ENCODE measurements around the gene TRPV3. TPM values are rescaled to one million over a fixed set of nuclear protein-coding genes. Genes with fewer than 3 reads are reported as not detected.
"Not testable (repeated sequence)": the region's sequence is repeated elsewhere in the genome, so short reads cannot be mapped to it uniquely, and the experiment has no call there.

Gene TRPV3
- total and polyA plus RNA-seq, 8 donors, result 0.55 to 4.2 (median 1.9) TPM

GRCh38 chr17:3526971-3527370 lies 30.6 kb downstream of the TRPV3 start:
- Histone ChIP-seq H3K9me3 (no peaks in the 10 kb centered on the region), H3K4me3 (no peak overlapping the region), H3K4me1 (no peaks in the 10 kb centered on the region), H3K27me3 (peaks cover 0 to 36% of the 10 kb centered on the region in 2 donors), H3K36me3 (no peaks in the 10 kb centered on the region), H3K27ac (no peak overlapping the region)
- DNase-seq, result no peak
- TF ChIP-seq, protein P1, sequence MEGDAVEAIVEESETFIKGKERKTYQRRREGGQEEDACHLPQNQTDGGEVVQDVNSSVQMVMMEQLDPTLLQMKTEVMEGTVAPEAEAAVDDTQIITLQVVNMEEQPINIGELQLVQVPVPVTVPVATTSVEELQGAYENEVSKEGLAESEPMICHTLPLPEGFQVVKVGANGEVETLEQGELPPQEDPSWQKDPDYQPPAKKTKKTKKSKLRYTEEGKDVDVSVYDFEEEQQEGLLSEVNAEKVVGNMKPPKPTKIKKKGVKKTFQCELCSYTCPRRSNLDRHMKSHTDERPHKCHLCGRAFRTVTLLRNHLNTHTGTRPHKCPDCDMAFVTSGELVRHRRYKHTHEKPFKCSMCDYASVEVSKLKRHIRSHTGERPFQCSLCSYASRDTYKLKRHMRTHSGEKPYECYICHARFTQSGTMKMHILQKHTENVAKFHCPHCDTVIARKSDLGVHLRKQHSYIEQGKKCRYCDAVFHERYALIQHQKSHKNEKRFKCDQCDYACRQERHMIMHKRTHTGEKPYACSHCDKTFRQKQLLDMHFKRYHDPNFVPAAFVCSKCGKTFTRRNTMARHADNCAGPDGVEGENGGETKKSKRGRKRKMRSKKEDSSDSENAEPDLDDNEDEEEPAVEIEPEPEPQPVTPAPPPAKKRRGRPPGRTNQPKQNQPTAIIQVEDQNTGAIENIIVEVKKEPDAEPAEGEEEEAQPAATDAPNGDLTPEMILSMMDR (IDR thresholded peaks at IDR 0.05), result no peak
- no peak for ATAC-seq
- intact Hi-C loops (cut with DNase I), result no loop called here

- no peak overlapping the region for H3K27ac ChIP-seq
- ATAC-seq (no peak), DNase-seq (no peak)
- no peak overlapping the region for H3K4me3 ChIP-seq
- H3K9me3 ChIP-seq, result no peaks in the 10 kb centered on the region
- intact Hi-C loops (cut with DNase I), result no loop called here
- no peaks in the 10 kb centered on the region for H3K4me1 ChIP-seq
- peaks cover 0 to 31% of the 10 kb centered on the region in 2 donors for H3K27me3 ChIP-seq
- TF ChIP-seq, protein P1 (IDR thresholded peaks at IDR 0.05), result no peak
- H3K36me3 ChIP-seq, result no peaks in the 10 kb centered on the region
These were observed 31.1 kb downstream of the TRPV3 start for GRCh38 chr17:3526491-3526890.

- TF ChIP-seq, protein P1 (IDR thresholded peaks at IDR 0.05), result no peak
- DNase-seq (no peak), ATAC-seq (no peak)
- Histone ChIP-seq H3K9me3 (no peaks in the 10 kb centered on the region), H3K27ac (no peak overlapping the region), H3K4me3 (no peak overlapping the region), H3K27me3 (peaks cover 0 to 9% of the 10 kb centered on the region in 2 donors), H3K36me3 (no peaks in the 10 kb centered on the region), H3K4me1 (no peaks in the 10 kb centered on the region)
- intact Hi-C loops (cut with DNase I), result no loop called here
These were observed 33.6 kb downstream of the TRPV3 start for GRCh38 chr17:3524024-3524423.

GRCh38 chr17:3519472-3519871 lies 38.1 kb downstream of the TRPV3 start:
- intact Hi-C loops (cut with DNase I), result not testable (repeated sequence)

GRCh38 chr17:3514873-3515272 lies 42.7 kb downstream of the TRPV3 start:
- TF ChIP-seq, protein P1 (IDR thresholded peaks at IDR 0.05), result no peak
- no peak for ATAC-seq
- no peak for DNase-seq
- no peak overlapping the region for H3K27ac ChIP-seq
- no peaks in the 10 kb centered on the region for H3K36me3 ChIP-seq
- intact Hi-C loops (cut with DNase I), result no loop called here
- H3K4me1 ChIP-seq, result no peaks in the 10 kb centered on the region
- no peaks in the 10 kb centered on the region for H3K27me3 ChIP-seq
- no peaks in the 10 kb centered on the region for H3K9me3 ChIP-seq
- H3K4me3 ChIP-seq, result no peak overlapping the region

More at GRCh38 chr17:3519472-3519871, 38.1 kb downstream of the TRPV3 start:
- H3K4me1 ChIP-seq, DNase-seq, H3K9me3 ChIP-seq, H3K4me3 ChIP-seq, H3K36me3 ChIP-seq, H3K27ac ChIP-seq, H3K27me3 ChIP-seq, ATAC-seq: not testable (repeated sequence)

- H3K36me3 ChIP-seq; ATAC-seq; H3K4me3 ChIP-seq; DNase-seq; H3K27ac ChIP-seq; H3K9me3 ChIP-seq; H3K4me1 ChIP-seq; intact Hi-C loops (cut with DNase I); H3K27me3 ChIP-seq: not testable (repeated sequence)
These were observed 43.4 kb downstream of the TRPV3 start for GRCh38 chr17:3514167-3514566.

All from left lung (tissue), 10 donors.